ENCODE results near the gene MCIDAS.

Gene MCIDAS

DNA sequence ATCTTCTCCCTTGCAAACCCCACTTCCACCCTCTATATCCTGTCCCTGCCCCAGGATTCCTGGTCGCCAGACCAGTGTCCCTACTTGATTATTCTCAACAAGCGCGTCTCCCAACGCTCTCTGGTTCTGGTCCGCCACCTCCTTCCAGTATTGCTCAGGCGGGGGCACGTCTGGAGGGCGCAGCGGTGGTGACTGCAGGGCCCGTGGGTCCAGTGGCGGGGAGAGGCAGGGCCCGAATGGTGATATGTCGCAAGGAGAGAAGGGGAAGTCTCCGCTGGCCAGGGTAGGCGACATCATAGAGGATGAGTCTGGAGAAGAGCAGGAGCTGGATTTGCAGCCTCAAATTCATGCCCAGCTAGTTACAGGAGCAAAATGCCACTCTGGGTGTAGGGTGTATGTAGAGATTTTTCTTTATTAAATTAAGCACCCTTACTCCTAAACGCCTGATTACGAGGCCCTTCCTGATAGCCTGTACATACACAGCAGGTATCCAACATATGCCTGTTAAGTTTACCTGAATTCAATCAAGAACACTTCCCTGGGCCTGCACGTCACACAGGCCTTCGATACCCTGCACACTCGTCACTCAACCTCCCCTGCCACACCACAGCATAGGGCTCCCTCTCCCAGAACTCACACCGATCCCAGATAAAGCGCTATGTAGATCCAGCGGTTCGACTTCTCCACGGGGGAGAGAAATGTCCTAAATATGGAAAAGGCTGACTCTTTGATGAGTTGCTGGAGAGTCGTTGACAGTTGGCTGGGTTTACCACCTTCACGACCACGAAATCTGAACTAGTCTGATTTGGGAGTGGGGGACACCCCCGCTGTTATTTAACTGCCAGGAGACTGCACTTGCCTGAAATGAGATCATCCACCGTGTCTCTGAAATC is 4.8 kb downstream of the MCIDAS start:
- DNase-seq = no peak

DNA sequence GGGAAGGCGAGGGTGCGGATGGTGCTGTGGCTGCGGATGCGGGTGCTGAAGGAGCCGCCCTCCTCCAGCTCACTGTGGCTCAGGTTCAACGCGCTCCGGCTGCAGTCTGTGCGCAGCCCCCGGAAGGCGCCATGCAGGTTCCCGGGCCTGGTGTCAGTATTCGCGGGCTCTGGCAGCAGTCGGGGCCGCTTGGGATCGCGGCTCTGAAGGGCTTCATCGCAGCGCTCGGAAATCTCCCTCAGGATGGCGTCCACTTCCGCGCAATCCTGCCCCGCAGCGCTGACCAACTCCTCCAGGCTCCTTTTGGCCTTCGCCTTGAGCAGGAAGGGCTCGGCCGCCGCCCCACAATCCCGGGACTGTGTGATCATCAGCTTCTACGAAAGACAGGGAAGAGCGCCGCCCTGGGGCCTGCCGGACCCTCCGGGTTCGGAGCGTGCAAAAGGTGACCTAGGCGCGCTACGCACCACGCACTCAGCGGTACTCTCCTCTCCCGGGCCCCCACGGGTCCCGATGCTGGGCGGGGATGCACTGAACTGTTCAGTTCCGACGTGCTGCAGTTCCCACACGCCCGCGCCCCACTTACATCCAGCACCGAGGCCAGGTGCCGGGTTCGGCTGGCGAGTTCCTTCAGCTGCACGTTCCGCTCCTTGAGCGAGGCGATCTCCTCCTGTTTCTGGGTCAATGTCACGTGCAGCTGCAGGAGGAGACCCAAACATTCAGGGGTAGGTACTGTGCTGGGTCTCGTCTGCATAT is 6.5 kb downstream of the MCIDAS start:
- peak; percentile 55 for DNase-seq

DNA sequence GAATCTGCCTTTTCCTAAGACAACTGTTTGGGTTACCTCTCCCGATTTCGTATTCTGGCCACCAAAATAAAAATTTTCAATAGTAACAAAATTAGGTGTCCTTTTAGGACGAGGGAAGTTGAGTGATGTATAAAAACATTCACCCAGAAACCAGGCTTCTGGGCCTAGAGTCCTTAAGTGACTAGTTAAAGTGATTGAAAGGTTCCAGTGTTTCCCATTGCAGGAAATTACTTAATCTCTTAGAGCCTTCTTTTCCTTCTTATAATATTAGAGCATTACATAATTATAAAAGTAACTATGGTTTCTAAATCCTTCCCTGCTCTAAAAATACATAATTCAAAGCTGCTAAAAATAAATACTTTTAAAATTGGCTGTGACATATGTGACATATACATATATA is 7.3 kb downstream of the MCIDAS start:
- no peak for DNase-seq

DNA sequence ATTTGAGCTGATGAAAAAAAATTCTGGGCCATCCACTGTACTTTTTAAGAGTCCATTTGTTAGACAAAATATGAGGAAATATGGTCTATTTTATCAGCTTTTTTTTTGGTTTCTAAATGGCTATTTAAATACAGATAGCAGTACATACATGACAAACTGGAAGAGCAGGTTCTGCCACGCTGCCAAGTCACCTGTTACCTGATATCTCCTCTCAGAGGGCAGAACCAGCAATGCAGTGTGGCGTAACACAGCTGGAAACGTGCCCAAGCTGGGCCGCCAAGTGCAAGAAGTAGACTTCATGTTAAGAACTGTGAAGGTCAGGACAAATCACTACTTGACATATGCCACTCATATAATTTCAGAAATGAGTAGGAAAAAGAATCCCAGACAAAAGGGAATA is 8.1 kb downstream of the MCIDAS start:
- DNase-seq = no peak

DNA sequence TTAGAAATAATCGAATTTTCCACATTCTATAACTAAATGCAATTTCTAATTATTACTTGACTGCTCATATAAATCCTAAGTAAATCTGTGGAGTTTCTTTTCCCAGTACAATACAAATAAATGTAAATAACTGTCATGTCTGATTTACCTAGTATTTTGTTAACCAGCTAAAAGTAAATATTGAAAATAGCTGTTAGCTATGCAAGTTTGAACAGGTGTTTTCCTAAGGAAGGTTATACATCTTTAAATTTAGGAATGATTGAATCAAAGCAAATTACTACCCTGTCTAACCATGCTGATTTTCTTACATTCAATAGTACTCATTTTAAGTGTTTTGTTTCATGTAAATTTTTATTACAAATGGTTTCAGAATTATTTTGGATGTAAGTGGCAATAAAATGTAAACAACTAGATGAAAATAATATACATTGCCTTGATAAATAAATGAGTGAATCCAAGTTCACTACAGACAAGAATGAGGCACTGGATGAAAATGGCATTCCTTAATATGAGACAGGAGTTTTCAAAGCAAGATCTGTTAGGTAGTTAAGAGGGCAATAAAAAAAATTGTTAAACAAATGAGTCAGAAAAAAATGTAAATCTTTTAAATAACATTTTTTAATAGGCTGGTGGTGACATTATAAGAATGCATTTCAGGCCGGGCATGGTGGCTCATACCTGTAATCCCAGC is 15.8 kb downstream of the MCIDAS start:
- DNase-seq = no peak

DNA sequence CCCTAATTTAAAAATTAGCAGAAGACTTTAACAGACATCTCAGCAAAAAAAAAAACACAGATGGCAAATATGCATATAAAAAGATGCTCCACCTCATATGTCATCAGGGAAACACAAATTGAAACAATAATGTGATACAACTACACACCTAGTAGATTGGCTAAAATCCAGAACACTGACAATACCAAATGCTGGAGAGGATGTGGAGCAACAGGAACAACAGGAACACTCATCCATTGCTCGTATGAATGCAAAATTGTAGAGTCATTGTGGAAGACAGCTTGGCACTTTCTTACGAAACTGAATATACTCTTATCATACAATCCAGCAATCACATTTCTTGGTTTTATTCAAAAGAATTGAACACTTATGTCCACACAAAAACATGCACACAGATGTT is 22.1 kb downstream of the MCIDAS start:
- no peak for DNase-seq

DNA sequence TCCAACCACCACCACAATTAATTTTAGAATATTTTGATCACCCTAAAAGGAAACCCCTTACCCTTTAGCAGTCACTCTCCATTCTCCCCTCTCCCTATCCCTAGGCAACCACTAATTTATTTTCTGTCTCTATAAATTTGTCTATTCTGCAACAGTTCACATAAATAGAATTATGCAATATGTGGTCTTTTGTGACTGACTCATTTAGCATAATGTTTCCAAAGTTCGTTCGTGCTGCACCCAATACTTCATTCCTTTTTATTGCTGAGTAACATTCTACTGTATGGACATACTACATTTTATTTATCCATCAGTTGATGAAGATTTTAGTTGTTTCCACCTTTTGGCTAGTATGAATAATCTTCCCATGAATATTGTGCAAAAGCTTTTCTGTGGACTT is 36.0 kb downstream of the MCIDAS start:
- no peak for DNase-seq

DNA sequence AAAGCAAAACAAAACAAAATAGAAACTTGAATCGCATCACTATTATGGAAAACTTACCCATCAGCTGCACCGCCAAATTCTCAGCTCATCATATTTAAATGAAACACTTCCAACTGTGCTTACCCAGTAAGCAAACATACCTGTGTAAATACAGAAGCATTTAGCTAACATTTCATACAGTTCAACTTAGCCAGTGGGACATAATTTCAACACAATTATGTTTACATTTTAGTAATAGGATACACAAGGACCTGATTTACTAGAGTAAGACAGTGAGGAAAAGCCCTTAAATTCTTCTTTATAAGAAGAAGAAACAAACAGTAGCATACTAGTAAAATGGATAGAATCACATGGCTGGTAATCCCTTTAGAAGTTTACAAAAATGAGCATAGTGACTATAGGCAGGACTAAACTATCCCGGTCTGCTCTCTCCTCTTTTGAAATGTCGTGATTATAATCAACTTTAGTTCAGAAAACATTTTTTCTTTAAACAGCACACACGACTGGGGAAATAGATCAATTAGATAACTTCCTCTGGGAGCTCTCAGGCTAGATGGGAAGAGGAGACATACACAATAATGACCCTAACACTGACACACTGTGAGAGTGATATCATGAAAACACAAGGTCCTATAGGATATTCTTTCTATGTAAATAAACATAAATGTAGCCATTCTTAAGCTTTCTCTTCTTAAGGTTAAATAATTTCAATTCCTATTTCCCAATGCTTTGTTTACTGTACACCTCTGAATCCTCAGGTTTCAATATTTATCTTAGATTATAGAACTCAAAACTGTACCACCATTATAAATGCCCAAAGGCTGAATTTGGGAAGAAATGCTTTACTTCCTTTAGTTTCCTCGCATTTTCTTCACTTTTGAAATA is 38.2 kb downstream of the MCIDAS start:
- DNase-seq = no peak

DNA sequence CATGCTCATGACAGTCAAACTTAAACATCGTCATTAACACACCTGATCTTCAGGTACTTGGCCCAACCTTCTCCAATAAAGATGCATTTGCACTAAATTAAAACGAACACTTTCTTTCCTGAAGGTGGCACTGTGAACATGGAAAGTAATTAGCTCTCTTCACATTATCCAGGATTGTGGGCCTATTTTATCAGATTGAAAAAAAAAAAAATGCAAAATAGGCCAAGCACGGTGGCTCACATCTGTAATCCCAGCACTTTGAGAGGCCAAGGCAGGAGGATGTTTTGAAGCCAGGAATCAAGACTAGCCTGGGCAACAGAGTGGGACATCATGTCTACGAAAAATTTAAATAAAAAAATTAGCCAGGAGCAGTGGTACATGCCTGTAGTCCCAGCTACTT is 39.7 kb downstream of the MCIDAS start:
- DNase-seq = no peak

DNA sequence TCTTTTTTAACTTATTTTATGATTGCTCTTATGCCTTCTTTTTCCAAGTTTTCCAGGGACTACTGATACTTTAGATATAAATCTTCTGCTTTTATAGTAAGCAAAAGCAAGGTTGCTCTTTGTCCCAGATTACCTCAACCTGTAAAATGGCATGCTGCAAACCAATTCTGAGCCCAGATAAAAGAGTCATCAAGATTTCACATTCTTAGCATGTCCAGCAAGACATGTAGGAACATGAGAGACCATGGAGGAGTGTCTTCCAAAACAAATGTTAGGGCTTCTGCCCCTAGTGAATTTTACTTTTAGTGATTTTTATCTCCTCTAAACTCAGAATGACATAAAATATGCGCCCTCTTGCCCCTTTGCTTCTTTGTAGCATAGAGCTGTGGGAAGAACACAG is 47.1 kb downstream of the MCIDAS start:
- no peak for DNase-seq

DNA sequence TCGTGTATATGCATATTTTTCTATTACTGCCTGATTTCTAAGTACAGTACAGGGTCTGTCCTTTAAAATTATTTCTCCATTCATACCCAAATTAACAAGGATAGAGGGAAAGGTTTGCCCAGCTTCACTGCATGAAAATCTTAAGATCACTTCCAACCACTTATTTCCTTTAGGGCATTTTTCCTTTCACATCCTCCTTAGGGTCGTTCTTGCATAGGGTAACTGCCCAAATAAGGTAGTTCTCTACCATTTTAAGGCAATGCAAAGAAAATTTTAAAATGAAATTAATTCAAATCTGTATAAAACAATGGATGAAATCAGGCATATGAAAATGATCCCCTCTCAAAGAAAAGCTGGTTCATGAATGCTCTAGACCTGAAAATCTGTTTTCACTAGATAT is 50.0 kb downstream of the MCIDAS start:
- DNase-seq = no peak

DNA sequence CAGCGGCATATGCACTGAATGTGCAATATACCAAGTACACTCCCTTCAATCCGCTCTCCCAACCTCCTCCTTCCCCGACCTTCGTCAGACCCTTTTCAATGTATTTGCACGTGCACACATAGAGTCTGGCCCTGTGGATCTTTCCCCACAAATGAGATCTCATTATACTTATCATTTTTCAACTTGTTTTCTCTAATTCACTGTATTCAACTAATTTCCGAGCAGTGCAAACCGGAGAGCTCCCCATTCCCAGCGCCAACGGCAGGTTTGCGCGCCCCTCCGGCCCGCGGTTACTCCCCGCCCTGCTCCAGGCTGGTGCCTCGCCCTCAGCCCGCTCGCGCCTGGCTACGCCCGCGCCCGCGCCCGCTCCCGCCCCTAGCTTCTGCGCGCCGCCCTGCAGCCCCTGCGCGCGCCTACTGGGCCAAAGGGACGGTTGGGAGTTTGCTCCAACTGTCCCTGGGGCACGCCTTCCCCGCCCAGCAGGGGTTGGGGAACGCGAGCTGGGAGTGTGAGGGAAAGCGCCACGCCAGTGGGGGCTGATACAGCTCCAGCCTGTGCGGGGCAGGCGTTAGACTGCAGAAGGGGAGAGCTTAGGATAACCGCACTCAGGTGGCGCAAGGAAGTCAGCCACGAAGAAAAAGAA is 50.8 kb downstream of the MCIDAS start:
- DNase-seq = peak; percentile 75

DNA sequence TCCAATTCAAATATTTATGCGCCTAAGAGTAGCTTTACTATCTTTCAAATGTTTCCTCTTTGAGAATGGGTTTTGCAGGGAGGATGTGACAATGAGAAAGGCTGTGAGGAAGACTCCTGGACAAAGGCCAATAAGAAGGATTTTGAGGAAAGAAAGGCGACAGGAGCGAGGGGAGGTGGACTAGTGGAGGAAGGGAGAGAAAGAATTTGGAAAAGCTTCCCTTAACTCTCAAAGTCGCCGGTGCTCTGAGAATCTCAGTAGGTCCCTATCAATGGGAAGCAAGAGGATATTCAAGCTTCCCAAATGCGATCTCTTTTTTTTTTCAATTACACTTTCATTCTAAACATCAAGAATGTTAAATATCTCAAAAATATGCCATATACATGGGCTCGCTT is 51.3 kb downstream of the MCIDAS start:
- peak; percentile 6 for DNase-seq

DNA sequence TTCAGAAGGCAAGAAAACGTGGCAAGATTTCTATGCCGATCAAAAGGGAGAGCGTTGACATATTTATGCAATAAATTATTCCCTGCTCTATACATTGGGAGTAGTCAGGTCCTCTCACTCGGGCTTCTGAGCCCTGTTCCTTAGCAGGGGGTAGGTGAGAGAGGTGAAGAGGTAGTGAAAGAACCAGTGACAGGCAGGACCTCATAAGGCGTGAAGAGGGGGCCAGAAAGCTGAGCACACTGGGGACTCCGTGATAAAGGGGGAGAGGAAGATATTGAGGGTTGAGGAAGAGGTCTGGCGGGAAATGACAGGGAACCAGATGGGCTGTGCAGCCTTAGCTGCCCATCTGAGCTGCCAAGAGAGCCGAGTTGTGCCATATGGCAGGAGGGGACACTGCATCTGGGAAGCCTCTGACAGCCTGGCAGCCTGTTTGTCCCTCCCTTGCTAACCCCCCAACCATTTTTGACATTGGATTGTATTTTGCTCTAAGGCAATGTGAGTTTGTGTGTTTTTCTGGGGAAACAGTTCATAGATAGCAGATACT is 53.4 kb downstream of the MCIDAS start:
- DNase-seq = no peak

DNA sequence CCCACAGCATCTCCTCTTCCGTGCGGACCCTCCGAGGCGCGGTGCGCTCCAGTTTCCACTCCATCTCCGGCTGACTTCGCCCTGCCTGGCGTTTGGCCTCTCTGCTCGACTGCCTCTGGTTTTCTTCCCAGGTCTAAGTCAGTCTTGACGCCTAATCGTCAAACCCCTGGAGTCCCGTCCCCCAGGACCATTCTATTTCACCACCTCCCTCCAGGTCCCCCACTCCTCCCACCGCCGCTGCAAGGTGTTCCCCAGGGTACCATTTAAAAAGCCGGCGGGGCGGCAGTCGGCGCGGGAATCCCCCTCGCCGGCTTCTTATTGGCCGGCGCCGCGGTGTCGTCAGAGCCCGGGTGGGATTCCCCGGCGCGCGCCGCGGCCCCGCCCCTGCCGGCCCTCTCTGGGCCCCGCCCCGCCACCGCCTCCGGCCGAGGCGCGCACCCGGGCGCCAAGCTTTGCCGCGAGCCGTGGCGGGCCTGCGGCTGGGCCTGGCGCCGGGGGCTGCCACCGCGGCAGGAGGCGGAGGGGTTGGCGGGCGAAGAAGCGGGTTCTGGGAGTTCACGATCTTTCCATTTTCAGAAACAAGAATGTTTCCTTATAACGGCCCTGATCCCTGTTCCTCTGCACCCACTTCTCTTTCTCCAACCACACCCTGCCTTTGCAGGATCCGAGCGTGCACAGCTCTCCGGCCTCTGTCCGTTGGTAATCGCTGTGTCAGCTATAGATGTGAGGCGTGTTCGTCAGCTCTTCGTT is 54.0 kb downstream of the MCIDAS start, which contains the start of gene CDC20B:
CDC20B (minus strand) TSS at position 241 of the 750 bp plus-strand sequence; CDS start at position 64, 177 bp downstream.
- peak; percentile 81 for DNase-seq

DNA sequence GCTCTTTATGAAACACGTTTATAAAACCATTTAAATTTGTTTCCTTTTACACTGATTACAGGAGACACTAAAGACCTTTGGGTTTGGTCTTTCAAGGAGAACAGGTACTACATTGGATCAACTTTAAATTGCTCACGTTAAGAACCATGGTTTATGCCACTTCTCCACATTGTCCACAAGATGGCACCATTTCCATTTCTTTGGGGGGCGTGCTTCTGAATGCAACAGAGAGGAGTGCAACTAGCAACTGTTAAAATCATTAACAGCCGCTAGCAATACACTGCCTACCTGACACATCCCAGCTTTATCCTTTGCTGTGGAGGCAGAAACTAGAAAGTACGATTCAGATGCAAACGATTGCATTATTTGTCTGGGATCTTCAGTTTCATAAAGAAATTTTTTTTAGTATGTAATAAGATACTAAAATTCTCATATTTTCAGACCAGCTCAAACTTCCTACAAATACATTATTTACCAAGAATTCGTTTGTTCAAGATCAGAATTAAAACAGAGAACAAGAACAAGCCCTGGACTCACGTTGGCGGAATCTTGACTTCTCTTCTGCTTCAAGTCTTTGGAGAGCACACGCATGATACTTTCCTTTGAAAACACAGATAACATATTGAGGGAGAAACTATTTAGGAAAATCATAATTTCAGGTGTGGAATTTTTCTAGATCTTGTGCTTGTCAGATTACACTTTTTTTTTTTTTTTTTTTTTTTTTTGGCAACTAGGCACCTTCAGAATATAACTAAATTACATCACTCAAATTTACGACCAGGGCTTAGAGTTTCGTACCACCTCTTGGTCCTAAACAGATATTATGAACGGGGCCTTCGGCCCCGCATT is 54.8 kb downstream of the MCIDAS start:
- peak; percentile 81 for DNase-seq

DNA sequence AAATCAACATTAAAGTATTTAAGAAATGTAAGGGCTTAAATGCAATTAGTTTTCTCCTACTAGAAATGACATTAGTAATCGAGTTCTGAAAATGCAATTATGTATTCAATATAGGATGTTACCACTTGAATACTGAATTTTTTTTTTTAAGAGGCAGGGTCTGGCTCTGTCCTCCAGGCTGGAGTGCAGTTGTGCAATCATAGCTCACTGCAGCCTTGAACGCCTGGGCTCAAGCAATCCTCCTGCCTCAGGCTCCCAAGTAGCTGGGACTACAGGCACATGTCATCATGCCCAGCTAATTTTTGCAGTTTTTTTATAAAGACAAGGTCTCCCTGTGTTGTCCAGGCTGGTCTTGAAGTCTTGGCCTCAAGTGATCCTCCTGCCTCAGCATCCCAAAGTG is 55.6 kb downstream of the MCIDAS start:
- no peak for DNase-seq
